Measurements from ENCODE around the gene ARID1B. TPM values are rescaled to one million over a fixed set of nuclear protein-coding genes. Genes with fewer than 3 reads are reported as not detected.

The ARID1B gene
- total and polyA plus RNA-seq, 4 donors: 7.0 to 49.0 (median 24.2) TPM

- no peak for TF ChIP-seq RXRA (IDR thresholded peaks at IDR 0.05)
These were observed 87.9 kb downstream of the ARID1B start (continued) for GRCh38 chr6:156865019-156865629.

GRCh38 chr6:156866220-156867015 lies 89.2 kb downstream of the ARID1B start:
- Histone ChIP-seq H3K27ac (ENCODE audit: low read depth in 1 of 2, low read length in 2 of 2) (no peak overlapping the region), H3K9ac (ENCODE audit: low read depth in 1 of 2, low read length in 2 of 2) (no peak overlapping the region), H3K36me3 (ENCODE audit: control insufficient read depth in 4 of 4, insufficient read depth in 3 of 4, low read depth in 1 of 4, low read length in 3 of 4) (no peaks in the 10 kb centered on the region), H3K4me1 (ENCODE audit: control insufficient read depth in 4 of 4, insufficient read depth in 4 of 4, low read length in 3 of 4) (peaks cover 0 to 7% (median 1%) of the 10 kb centered on the region in 4 donors), H3K9me3 (ENCODE audit: control insufficient read depth in 4 of 4, low read length in 3 of 4) (no peaks in the 10 kb centered on the region), H3K27me3 (ENCODE audit: control insufficient read depth in 4 of 4, insufficient read depth in 4 of 4, low read length in 3 of 4) (no peaks in the 10 kb centered on the region), H3K4me3 (ENCODE audit: low read depth in 1 of 3, low read length in 3 of 3) (no peak overlapping the region)
- 86% methylated on average over 10 of the region's 10 CpGs for WGBS
- TF ChIP-seq MAX (IDR thresholded peaks at IDR 0.05) (no peak), TAF1 (conservative IDR thresholded peaks at IDR 0.05) (no peak), HNF4G (IDR thresholded peaks at IDR 0.05) (no peak), FOXA2 (IDR thresholded peaks at IDR 0.05) (no peak), CTCF (IDR thresholded peaks at IDR 0.05; ENCODE audit: low read depth, low read length, missing input control) (no peak), RXRA (IDR thresholded peaks at IDR 0.05) (no peak), HNF4A (conservative IDR thresholded peaks at IDR 0.05) (no peak), SP1 (IDR thresholded peaks at IDR 0.05) (no peak), GABPA (IDR thresholded peaks at IDR 0.05 in 1 of 2, conservative IDR thresholded peaks at IDR 0.05 in 1 of 2) (no peak), ATF3 (IDR thresholded peaks at IDR 0.05) (no peak), RAD21 (IDR thresholded peaks at IDR 0.05) (no peak), YY1 (IDR thresholded peaks at IDR 0.05) (no peak), JUND (IDR thresholded peaks at IDR 0.05) (no peak), EGR1 (IDR thresholded peaks at IDR 0.05; ENCODE audit: low read depth in 2 of 2) (no peak)
- DNase-seq (ENCODE audit: low spot score): no peak

GRCh38 chr6:156867121-156867520 lies 89.9 kb downstream of the ARID1B start:
- H3K4me3 ChIP-seq (ENCODE audit: low read depth in 1 of 3, low read length in 3 of 3): no peak overlapping the region
- no peaks in the 10 kb centered on the region for H3K36me3 ChIP-seq (ENCODE audit: control insufficient read depth in 4 of 4, insufficient read depth in 3 of 4, low read depth in 1 of 4, low read length in 3 of 4)
- peaks cover 0 to 7% (median 1%) of the 10 kb centered on the region in 4 donors for H3K4me1 ChIP-seq (ENCODE audit: control insufficient read depth in 4 of 4, insufficient read depth in 4 of 4, low read length in 3 of 4)
- H3K9me3 ChIP-seq (ENCODE audit: control insufficient read depth in 4 of 4, low read length in 3 of 4): no peaks in the 10 kb centered on the region
- no peak for DNase-seq (ENCODE audit: low spot score)
- no peak overlapping the region for H3K27ac ChIP-seq (ENCODE audit: low read depth in 1 of 2, low read length in 2 of 2)
- H3K27me3 ChIP-seq (ENCODE audit: control insufficient read depth in 4 of 4, insufficient read depth in 4 of 4, low read length in 3 of 4): no peaks in the 10 kb centered on the region
- no peak overlapping the region for H3K9ac ChIP-seq (ENCODE audit: low read depth in 1 of 2, low read length in 2 of 2)
- 91% methylated on average over 2 of the region's 2 CpGs for WGBS
- TF ChIP-seq MAX (IDR thresholded peaks at IDR 0.05): no peak
- no peak for TF ChIP-seq FOXA1 (IDR thresholded peaks at IDR 0.05)
- TF ChIP-seq YY1 (IDR thresholded peaks at IDR 0.05): no peak
- TF ChIP-seq CTCF (IDR thresholded peaks at IDR 0.05; ENCODE audit: low read depth, low read length, missing input control): no peak
- TF ChIP-seq GABPA (IDR thresholded peaks at IDR 0.05 in 1 of 2, conservative IDR thresholded peaks at IDR 0.05 in 1 of 2): no peak
- TF ChIP-seq EGR1 (IDR thresholded peaks at IDR 0.05; ENCODE audit: low read depth in 2 of 2): no peak
- no peak for TF ChIP-seq JUND (IDR thresholded peaks at IDR 0.05)
- no peak for TF ChIP-seq TAF1 (conservative IDR thresholded peaks at IDR 0.05)
- no peak for TF ChIP-seq RXRA (IDR thresholded peaks at IDR 0.05)
- TF ChIP-seq RAD21 (IDR thresholded peaks at IDR 0.05): no peak

Measured in liver (tissue), 9 donors.